SH-SY5Y (cell line): Measurements from ENCODE around the gene YWHAQ.

Experiments
- GATA2 ChIP-seq: IDR thresholded peaks from 2 replicates; pipeline ENCODE4 v1.6.1; 2011; ENCODE audit warnings: mild to moderate bottlenecking, low read depth, low read length
- GATA3 ChIP-seq: IDR thresholded peaks from 2 replicates; pipeline ENCODE4 v1.6.1; 2011; ENCODE audit warnings: low read depth, mild to moderate bottlenecking, low read length, moderate library complexity

- TF ChIP-seq GATA3 (no peak), GATA2 (no peak)
These were observed 75.9 kb downstream of the YWHAQ start for GRCh38 chr2:9554921-9555296.
